Vagina (tissue), 2 donors: ENCODE data around the gene ZMIZ1.

ENCODE experiments used
- POLR2A ChIP-seq, 2 donors: fragments of 450-650 bp; IDR thresholded peaks; one replicate each; pipeline ENCODE4 v1.6.1; 2017; ENCODE audit warnings: antibody characterized with exemption in 2 of 2, mild to moderate bottlenecking in 2 of 2, moderate library complexity in 2 of 2
- TF ChIP-seq, protein P1 (sequence below), 3 experiments: fragments of 450-650 bp in 2 of 3; fragments of 200-600 bp in 1 of 3; sonication (generic) in 1 of 3; IDR thresholded peaks; one replicate each; pipeline ENCODE4 v1.5.1; 2017 to 2019; ENCODE audit warnings: antibody characterized with exemption in 3 of 3, mild to moderate bottlenecking in 2 of 3, moderate library complexity in 2 of 3

DNA sequence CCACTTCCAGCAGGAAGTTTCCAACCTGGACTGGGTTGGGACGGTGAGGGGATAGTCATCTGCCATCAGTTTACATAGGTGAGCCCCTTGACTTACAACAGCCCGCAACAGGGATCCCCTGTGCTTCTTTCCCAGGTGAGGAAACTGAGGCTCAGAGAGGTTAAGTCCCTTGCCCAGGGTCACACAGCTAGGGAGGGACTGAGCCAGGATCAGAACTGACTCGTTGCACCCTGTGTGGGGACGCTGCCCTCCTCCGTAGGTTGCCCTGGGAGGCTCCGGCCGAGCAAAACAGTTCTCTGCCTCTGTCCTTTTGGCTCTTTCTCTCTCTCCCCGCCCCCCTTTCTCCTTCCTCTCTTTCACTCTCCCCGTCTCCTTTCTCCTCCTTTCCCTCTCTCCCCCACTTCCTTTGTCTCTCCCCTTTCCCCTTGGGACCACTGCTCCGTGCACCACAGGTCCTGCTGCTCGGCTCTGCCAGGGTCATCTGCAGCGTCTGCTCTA lies 161.1 kb downstream of the ZMIZ1 start:
- TF ChIP-seq, protein P1, sequence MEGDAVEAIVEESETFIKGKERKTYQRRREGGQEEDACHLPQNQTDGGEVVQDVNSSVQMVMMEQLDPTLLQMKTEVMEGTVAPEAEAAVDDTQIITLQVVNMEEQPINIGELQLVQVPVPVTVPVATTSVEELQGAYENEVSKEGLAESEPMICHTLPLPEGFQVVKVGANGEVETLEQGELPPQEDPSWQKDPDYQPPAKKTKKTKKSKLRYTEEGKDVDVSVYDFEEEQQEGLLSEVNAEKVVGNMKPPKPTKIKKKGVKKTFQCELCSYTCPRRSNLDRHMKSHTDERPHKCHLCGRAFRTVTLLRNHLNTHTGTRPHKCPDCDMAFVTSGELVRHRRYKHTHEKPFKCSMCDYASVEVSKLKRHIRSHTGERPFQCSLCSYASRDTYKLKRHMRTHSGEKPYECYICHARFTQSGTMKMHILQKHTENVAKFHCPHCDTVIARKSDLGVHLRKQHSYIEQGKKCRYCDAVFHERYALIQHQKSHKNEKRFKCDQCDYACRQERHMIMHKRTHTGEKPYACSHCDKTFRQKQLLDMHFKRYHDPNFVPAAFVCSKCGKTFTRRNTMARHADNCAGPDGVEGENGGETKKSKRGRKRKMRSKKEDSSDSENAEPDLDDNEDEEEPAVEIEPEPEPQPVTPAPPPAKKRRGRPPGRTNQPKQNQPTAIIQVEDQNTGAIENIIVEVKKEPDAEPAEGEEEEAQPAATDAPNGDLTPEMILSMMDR (IDR thresholded peaks at IDR 0.05), result no peak
- no peak for TF ChIP-seq POLR2A (IDR thresholded peaks at IDR 0.05)
